ENCODE data around the gene PKN1.

- TF ChIP-seq CTCF (IDR thresholded peaks at IDR 0.05) (no peak), POLR2A (IDR thresholded peaks at IDR 0.05) (no peak)
These were observed 5.6 kb upstream of the PKN1 start for GRCh38 chr19:14427461-14427860.
